ENCODE measurements around the gene KCNIP3.

DNA sequence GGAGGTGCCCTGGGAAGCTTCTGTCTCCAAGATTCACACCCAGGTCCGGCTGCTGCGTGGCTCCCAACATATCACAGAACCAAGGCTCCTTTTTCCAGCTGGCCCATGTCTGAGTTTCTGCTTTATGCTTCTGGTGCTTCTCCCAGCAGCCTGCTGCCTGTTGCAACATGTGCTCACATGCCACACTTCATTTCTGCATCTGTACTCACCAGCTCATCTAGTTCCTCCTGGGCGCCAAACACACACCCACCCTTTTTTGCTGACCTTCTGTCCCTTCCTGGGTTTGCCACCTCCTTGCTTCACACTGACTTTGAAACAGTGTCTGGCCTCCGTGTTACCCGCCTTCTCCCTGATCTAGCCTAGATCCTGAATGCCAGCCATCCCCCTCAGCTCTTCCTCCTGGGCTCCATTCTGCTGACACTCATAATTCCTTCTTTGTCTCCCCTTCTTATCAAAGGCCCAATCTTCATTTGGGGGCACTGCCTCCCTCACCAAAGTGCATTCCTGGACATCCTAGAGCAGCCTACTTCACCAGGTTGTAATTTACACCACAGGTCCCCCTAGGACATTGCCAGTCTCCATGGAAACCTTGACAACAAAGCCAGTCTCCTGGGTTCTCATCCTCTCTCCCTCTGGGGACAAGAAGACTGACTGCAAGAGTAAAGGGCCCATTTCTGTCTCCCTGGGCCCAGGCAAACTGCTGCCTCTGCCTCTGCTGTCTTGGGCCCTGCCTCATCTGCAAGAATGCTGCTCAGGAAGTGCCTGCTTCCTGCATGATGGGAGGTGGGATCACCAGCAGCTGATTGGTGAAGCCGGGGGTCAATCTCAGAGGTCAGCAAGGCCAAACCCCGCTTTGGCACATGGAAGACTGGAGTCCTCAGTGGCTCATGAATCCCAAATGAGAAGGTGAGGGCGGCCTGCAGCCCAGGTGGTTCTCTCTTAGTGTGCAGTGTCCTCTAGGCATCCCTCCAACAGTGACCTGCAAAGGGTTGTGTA is 36.8 kb upstream of the KCNIP3 start:
- TF ChIP-seq, protein P1, sequence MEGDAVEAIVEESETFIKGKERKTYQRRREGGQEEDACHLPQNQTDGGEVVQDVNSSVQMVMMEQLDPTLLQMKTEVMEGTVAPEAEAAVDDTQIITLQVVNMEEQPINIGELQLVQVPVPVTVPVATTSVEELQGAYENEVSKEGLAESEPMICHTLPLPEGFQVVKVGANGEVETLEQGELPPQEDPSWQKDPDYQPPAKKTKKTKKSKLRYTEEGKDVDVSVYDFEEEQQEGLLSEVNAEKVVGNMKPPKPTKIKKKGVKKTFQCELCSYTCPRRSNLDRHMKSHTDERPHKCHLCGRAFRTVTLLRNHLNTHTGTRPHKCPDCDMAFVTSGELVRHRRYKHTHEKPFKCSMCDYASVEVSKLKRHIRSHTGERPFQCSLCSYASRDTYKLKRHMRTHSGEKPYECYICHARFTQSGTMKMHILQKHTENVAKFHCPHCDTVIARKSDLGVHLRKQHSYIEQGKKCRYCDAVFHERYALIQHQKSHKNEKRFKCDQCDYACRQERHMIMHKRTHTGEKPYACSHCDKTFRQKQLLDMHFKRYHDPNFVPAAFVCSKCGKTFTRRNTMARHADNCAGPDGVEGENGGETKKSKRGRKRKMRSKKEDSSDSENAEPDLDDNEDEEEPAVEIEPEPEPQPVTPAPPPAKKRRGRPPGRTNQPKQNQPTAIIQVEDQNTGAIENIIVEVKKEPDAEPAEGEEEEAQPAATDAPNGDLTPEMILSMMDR (IDR thresholded peaks at IDR 0.05; ENCODE audit: low read depth, low read length): no peak
- TF ChIP-seq EZH2phosphoT487 (IDR thresholded peaks at IDR 0.05; ENCODE audit: low read depth): no peak
